ENCODE results near the gene GRXCR2.

DNA sequence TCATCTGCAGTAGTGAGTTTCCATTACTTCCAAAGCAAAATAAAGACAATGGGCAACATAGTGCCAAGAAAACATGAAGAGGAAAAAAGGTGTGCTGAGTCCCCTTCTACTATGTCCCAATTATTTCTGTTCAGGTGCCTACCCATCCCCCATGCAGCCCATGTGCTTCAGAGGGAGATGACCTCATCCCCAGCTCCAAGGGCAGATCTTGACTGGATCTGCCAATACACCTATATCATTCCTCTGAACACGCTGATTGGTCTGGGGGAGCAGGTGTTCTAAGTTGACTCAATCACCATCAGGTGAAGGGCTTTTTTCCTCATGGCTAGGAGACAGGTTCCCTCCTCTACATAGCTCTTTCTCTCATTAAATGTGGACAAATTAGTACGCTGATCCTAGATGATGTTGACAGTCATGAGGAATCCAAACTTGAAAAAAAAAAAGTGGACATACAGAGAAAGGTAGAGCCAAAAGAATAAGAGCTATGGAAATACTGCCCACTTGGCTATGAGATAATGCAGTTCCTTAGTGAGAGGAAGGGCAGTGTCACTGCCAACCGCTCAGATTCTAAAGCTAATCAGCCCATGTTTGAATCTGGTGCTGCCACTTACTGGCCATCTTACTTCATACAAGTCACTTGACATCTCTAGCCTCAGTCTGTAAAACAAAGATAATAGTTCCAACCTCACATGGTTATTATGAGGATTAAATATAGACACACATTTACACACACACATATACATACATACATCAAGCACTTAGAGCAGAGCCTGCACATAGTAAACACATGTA lies 60.8 kb downstream of the GRXCR2 start:
- no peak for TF ChIP-seq ZNF274 (IDR thresholded peaks at IDR 0.05; ENCODE audit: low read depth, low read length)
- TF ChIP-seq YY1 (IDR thresholded peaks at IDR 0.05; ENCODE audit: insufficient read depth, insufficient read length) = no peak

Data from NT2/D1 (cell line).